HG03439 (cell line): ENCODE measurements around the gene NDRG3.
"Not testable (repeated sequence)": the region's sequence is repeated elsewhere in the genome, so short reads cannot be mapped to it uniquely, and the experiment has no call there.

Source experiments
- ATAC-seq: cut with Tn5 transposase; IDR thresholded peaks from one replicate; pipeline ENCODE4 v1.9.1; 2021; ENCODE audit warnings: mild to moderate bottlenecking, moderate library complexity; ENCODE audit not compliant: unreplicated experiment

Gene NDRG3

GRCh38 chr20:36613974-36614373 lies 131.9 kb downstream of the NDRG3 start:
- ATAC-seq: no peak

- ATAC-seq: no peak
These were observed 134.3 kb downstream of the NDRG3 start for GRCh38 chr20:36611625-36612024.

- ATAC-seq: not testable (repeated sequence)
These were observed 137.5 kb downstream of the NDRG3 start for GRCh38 chr20:36608388-36608728.

GRCh38 chr20:36607586-36608387 lies 138.1 kb downstream of the NDRG3 start:
- no peak for ATAC-seq

GRCh38 chr20:36606158-36607066 lies 139.5 kb downstream of the NDRG3 start:
- no peak for ATAC-seq

GRCh38 chr20:36605399-36606157 lies 140.3 kb downstream of the NDRG3 start, which contains the start of gene RAB5IF:
Gene RAB5IF (plus strand): TSS chr20:36605779. CDS start chr20:36605952, 173 bp downstream.
- ATAC-seq: peak; percentile 84

GRCh38 chr20:36604952-36605398 lies 140.9 kb downstream of the NDRG3 start:
- peak; percentile 31 for ATAC-seq
